Measurements from ENCODE around the gene MIEN1. TPM values are rescaled to one million over a fixed set of nuclear protein-coding genes. Genes with fewer than 3 reads are reported as not detected.
"Not testable (repeated sequence)": the region's sequence is repeated elsewhere in the genome, so short reads cannot be mapped to it uniquely, and the experiment has no call there.

Gene MIEN1
- total RNA-seq, 1 donor from 2014 or later = 36.4 TPM

GRCh38 chr17:39719563-39720355 lies 10.6 kb downstream of the MIEN1 start:
- no peak for DNase-seq (ENCODE audit: low spot score)

- no peak for DNase-seq (ENCODE audit: low spot score)
These were observed 12.7 kb downstream of the MIEN1 start for GRCh38 chr17:39717660-39718059.

GRCh38 chr17:39716879-39717536 lies 13.3 kb downstream of the MIEN1 start:
- DNase-seq (ENCODE audit: low spot score) = no peak

GRCh38 chr17:39716073-39716818 lies 14.1 kb downstream of the MIEN1 start:
- DNase-seq (ENCODE audit: low spot score) = no peak

GRCh38 chr17:39715375-39716072 lies 14.8 kb downstream of the MIEN1 start:
- DNase-seq (ENCODE audit: low spot score) = no peak

GRCh38 chr17:39714234-39714633 lies 16.1 kb downstream of the MIEN1 start:
- DNase-seq (ENCODE audit: low spot score) = no peak

GRCh38 chr17:39711851-39712250 lies 18.5 kb downstream of the MIEN1 start:
- DNase-seq (ENCODE audit: low spot score) = no peak

GRCh38 chr17:39711071-39711470 lies 19.3 kb downstream of the MIEN1 start:
- not testable (repeated sequence) for DNase-seq (ENCODE audit: low spot score)

GRCh38 chr17:39709998-39710964 lies 20.1 kb downstream of the MIEN1 start:
- no peak for DNase-seq (ENCODE audit: low spot score)

- no peak for DNase-seq (ENCODE audit: low spot score)
These were observed 20.9 kb downstream of the MIEN1 start for GRCh38 chr17:39709319-39709997.

- no peak for DNase-seq (ENCODE audit: low spot score)
These were observed 23.4 kb downstream of the MIEN1 start for GRCh38 chr17:39706921-39707337.

GRCh38 chr17:39706383-39706782 lies 23.9 kb downstream of the MIEN1 start:
- DNase-seq (ENCODE audit: low spot score) = no peak

- DNase-seq (ENCODE audit: low spot score) = no peak
These were observed 24.5 kb downstream of the MIEN1 start for GRCh38 chr17:39705786-39706348.

GRCh38 chr17:39704821-39705551 lies 25.3 kb downstream of the MIEN1 start:
- DNase-seq (ENCODE audit: low spot score) = no peak

- DNase-seq (ENCODE audit: low spot score) = no peak
These were observed 26.4 kb downstream of the MIEN1 start for GRCh38 chr17:39703913-39704312.

GRCh38 chr17:39702901-39703893 lies 27.1 kb downstream of the MIEN1 start:
- no peak for DNase-seq (ENCODE audit: low spot score)

- DNase-seq (ENCODE audit: low spot score) = no peak
These were observed 28.4 kb downstream of the MIEN1 start for GRCh38 chr17:39701784-39702422.

Measured in mesenteric fat pad (tissue), 1 donor.